Measurements from ENCODE around the gene DNAJC7.

DNA sequence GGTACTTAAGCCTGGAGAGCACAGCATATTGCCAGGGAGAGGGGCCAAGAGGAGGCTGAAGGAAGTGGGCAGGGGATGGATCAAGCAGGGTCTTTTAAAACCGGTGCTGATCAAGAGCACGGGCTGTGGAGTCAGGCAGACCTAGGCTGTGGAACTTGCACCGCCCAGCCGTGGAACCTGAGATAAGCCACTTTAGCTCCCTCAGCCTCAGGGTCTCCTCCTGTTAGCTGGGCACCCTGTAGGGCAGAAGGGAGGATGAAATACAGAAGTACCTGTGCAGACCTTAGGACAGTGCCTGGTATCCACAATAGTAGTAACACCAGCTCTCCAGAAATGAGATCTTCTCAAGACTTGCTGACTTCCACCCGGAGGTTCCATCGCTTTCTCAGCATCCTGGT is 77.5 kb downstream of the DNAJC7 start:
- TF ChIP-seq, protein P1, sequence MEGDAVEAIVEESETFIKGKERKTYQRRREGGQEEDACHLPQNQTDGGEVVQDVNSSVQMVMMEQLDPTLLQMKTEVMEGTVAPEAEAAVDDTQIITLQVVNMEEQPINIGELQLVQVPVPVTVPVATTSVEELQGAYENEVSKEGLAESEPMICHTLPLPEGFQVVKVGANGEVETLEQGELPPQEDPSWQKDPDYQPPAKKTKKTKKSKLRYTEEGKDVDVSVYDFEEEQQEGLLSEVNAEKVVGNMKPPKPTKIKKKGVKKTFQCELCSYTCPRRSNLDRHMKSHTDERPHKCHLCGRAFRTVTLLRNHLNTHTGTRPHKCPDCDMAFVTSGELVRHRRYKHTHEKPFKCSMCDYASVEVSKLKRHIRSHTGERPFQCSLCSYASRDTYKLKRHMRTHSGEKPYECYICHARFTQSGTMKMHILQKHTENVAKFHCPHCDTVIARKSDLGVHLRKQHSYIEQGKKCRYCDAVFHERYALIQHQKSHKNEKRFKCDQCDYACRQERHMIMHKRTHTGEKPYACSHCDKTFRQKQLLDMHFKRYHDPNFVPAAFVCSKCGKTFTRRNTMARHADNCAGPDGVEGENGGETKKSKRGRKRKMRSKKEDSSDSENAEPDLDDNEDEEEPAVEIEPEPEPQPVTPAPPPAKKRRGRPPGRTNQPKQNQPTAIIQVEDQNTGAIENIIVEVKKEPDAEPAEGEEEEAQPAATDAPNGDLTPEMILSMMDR (IDR thresholded peaks at IDR 0.05), result no peak
- TF ChIP-seq POLR2A (IDR thresholded peaks at IDR 0.05), result no peak
